ENCODE measurements around the gene BIK.
"Not testable (repeated sequence)": the region's sequence is repeated elsewhere in the genome, so short reads cannot be mapped to it uniquely, and the experiment has no call there.

Gene BIK

DNA sequence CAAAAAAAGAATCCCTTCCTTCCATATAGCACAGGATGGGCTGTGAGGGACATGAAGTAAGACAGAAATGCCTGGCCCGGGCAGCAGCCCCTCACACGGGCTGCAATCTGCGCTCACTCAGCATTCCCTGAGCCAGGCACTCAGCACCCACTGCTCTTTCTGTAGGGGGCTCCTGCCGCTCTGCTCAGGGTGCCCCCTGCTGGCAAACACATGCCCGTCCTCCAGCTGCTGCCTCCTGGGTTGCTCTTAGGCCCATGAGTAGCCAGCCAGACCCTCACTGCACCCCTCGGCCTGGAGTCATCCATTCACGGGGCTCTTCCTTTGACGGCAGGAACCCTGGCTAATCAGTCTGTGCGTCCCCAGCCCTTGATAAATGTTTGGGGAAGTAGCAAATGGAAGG, 25.7 kb downstream of the BIK start:
- no peak for DNase-seq (ENCODE audit: low read depth, low spot score)

DNA sequence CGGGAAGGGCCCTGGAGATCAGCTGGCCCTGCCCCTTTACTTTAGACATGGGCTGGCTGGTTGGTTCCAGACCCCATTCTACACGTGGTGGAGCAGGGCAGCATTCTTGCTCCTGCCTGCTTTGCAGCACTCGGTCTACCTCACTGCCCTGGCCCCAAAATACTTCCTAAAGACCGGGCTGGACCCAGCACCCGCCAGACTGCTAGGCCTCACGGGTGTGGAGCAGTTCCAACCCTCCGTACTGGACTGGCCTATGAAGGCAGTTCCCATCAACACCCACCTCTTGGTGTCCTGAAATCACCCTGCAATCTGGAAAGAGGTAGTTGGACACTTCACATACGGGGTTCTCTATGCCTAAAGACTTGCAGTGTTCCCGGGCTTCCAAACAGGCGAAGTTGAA, 26.3 kb downstream of the BIK start:
- no peak for DNase-seq (ENCODE audit: low read depth, low spot score)

DNA sequence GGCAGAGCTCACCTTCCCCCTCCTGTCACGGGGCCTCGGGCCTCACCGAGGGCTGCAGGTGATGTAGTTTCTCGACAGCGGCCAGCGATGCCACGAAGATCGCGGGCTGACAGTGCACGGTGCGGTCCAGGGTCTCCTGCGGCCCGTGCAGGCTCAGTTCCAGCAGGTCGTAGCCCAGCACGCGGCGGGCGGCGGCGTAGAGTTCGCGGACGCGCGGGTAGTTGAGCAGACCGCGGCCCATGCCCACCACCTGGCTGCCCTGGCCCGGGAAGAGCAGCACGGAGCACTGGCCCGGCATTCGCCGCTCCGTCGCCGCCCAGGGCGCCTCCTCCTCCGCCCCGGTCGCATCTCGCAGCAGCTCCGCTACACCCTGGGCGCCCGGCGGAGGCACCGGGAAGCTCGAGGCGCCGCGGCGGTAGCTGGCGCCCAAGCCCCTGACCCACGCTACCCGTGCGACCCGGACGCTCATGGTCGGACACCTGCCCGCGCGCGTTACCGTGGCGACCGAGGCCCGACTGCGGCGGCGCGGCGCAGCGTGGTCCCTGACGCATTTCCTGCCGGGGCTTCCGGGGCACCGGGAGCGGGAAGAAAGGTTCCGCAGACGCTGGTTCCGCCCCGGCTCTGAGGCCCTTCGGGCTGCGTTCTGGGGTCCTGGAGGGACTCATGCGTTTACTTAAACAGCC, 32.5 kb downstream of the BIK start, which contains the start of gene MCAT:
Gene MCAT (minus strand): TSS at position 519 of the 683 bp plus-strand sequence. CDS start 50 bp downstream, at position 469.
- peak; percentile 54 for DNase-seq (ENCODE audit: low read depth, low spot score)

DNA sequence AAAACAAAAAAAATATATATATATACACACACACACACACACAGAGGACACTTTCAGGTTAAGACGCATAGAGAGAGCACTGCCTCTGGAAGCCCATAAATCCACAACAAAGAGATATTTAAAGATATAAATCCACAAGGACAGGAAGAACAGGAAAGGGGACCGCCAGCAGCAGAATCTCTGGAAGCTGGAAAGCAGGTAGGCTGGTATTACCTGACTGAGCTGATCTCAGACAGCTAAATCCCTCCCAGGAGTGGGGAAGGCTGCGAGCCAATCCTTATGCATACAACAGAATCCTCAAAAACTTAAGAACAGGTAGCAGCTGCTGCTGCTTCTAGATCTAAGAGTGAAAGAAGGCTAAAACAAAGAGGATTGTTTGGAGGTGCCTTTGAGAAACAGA, 34.4 kb downstream of the BIK start:
- DNase-seq (ENCODE audit: low read depth, low spot score), result no peak

DNA sequence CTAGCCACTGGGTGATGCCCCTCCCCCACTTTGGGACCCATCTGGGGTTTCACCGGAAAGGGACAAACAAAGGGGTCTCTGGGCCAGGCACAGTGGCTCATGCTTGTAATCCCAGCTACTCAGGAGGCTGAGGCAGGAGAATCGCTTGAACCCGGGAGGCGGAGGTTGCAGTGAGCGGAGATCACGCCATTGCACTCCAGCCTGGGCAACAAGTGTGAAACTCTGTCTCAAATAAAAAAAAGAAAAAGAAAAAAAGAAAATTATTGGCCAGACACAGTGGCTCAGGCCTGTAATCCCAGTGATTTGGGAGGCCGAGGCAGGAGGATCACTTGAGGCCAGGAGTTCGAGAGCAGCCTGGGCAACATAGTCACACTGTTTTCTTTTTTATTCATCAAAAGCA, 34.8 kb downstream of the BIK start:
- not testable (repeated sequence) for DNase-seq (ENCODE audit: low read depth, low spot score)

DNA sequence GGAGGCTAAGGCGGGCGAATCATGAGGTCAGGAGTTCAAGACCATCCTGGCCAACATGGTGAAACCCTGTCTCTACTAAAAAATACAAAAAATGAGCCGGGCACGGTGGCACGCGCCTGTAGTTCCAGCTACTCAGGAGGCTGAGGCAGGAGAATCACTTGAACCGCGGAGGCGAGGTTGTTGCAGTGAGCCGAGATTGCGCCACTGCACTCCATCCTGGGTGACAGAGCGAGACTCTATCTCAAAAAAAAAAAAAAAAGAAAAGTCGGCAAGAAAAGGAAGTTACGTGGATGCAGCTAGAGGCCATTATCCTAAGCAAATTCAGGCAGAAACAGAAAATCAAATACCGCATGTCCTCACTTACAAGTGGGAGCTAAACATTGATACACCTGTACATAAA, 35.8 kb downstream of the BIK start:
- not testable (repeated sequence) for DNase-seq (ENCODE audit: low read depth, low spot score)

DNA sequence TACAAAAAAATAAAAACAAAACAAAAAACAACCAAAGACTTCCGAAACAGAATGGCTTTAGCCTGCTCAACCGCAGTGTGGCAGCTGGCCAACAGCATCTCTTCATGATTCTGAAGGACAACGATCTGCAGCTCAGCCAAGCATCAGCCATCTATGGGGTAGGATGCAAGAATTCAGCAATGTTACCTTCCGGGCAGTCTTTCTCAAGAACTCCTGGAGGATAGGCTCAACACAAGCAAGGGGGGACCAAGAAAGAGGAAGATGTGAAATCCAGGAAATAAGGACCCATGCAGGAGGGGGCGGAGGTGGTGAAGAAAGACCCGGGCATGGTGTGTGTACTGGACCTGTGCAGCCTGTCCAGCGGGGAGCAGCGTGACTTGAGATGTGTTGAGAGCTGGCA, 37.3 kb downstream of the BIK start:
- no peak for DNase-seq (ENCODE audit: low read depth, low spot score)

DNA sequence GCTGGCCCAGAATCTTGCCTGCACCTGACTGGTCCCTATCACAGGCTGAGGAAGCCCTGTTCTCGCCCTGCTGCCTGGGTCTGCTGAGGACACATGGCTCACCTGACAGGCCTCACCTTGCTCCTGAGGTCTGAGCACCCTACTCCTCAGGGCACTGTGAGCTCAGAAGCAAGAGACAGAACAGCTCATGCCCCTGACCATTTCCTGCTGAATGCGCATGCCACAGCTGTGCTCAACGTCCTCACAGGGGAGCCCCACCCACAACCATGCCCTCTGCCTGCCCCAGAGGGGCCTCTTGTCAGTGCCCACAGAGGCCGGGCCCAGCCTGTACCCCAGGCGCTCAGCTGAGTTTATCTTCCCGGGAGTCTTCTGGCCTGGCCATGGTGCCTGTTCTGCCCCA, 38.0 kb downstream of the BIK start:
- DNase-seq (ENCODE audit: low read depth, low spot score), result no peak

DNA sequence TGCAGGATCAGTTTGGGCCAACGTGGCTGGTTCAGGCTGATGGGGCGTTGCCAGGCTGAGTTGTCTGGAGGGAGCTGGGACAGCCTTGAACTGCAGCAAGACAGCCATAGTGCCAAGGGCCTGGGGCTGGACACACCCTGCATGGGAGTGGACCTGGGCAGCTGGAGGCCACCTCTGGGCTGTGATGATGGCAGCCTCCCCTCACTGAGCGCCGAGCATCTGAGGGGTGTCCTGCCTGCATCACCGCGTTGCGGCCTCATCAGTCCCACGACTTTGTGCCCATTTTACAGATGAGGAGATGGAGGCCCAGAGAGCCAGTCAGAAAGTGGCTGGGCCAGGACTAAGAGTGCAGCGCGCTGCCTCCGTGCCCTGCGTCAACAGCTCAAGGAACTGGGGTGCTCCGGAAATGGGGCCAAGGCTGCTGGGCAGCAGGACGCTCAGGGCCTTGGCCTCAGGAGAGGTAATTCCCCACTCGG, 40.2 kb downstream of the BIK start:
- no peak for DNase-seq (ENCODE audit: low read depth, low spot score)

DNA sequence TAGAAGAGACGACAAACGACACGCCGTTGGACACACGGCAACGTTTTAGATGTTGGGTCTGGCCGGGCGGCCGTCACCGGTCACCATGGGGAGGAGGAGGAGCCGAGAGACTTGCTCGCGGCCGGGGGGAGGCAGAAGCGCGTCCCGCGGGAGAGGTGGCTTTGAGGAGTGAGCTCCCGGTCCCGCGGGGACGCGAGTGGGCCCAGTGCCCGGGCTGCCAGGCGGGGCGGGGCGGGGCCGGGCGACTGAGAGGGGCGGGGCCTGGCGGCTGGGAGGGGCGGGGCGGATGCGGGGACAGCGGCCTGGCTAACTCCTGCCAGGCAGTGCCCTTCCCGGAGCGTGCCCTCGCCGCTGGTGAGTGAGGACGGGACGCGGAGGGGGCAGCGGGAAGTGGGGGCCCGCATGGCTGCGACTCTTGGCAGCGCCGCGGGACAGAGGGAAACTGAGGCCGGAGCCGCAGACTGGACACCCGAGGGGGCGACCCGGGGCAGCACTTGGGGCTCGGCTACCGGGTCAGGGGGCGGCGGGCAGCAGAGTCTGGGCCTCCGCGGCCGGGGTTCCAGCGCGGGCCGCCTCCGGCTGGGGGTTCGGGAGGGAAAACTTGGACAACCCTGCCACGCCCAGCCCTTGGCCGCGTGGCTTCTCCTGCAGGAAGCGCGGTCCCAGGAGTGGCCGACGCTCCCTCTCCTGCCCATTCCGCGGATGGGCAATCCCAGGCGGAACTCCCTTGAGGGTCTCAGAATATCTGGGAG, 40.9 kb downstream of the BIK start, which contains the start of gene TSPO:
Gene TSPO (plus strand): TSS at position 309 of the 752 bp plus-strand sequence. CDS start 7,680 bp downstream, outside the sequence.
- DNase-seq (ENCODE audit: low read depth, low spot score), result no peak

DNA sequence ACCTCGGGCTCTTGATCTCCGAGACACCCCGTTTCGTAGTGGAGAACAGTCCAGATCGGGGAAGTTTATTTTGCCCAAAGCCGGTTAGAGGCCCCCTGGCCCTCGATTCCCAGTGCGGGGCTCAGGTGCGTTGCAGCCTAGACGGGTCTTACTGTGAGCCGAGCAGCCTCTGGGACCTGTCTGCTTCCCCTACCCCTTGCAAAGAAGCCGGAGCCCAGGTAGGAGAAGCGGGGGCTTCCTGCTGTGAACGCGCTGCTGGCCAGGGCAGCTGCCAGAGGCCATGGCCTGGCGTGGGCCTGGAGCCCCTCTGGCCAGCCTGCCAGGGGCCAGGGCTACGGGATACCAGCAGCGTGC, 41.4 kb downstream of the BIK start:
- DNase-seq (ENCODE audit: low read depth, low spot score), result no peak

DNA sequence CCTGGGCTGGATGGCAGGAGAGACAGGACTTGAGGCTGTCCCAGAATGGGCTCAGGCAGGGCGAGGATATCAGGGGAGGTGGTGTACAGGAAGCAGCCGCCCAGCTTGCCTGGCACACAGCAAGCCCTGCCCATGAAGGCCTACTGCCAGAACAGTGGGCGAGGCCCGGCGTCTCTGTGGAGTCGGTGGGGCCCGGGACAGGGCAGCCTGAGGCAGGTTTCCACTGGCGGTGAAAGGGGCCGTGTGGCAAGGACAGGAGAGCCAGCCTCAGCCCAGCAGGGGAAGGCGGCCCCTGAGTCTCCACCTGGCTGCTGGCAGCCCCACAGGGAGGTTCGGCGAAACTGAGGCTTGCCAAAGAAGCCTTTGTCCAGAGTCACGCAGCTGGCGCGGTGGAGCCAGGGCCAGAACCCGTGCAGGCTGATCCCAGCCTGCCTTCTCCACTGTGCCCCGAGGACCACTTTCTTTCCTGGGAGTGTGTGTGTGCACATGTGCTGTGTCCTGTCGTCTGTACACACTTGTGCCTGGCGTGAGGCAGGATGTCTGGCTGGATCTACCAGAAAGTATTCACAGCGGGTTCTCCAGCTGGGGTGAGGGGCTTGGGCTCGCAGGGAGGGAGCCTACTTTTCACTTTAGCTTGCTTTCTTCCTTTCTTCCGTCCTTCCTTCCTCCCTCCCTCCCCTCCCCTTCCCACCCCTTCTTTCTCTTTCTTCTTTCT, 42.0 kb downstream of the BIK start:
- no peak for DNase-seq (ENCODE audit: low read depth, low spot score)

DNA sequence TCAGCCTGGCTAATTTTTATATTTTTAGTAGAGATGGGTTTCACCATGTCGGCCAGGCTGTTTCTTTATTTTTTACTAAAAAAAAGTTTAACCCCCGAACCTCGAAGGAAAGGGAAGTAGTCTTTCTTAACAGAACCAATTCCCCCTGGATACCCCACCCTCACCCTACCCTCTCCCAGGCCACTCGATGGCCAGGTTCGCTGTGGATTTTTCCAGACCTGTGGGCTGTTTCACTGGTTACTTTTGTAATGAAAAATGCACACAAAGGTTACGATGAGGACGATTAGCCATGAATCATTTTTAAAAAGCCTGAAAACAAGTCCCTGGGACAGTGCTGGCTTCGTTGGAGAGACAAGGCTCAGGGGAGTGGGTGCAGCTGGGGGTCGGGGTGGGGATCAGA, 43.3 kb downstream of the BIK start:
- DNase-seq (ENCODE audit: low read depth, low spot score), result no peak

DNA sequence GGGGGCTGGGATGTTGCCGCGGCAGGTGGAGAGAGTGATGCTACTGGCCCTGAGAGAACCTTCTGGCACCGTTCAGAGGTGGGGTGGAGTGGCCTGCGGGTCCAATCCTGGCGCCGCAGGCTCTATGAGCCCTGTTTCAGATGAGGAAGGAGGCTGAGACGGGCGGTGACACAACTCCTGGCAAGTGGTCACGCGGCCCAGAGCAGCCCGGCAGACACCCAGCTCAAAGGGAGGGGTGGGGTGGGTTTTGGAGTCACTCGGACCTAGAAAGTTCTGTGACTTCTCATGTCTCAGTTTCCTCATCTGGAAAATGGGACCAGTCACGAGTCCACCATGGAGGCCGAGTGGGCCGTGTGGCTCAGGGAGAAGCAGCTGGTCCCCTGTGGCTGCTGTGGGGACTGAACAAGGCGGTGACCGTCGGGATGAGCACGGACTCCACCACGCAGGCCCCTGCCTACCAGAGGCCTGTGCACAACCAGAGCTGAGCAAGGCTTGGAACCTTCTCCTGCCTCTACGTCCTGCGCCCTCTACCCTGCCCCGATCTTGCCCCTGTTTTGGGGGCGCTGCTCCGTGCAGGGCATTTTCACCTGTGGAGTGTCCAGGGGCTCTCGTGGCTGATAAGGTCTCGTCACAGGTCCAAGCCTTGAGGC, 44.5 kb downstream of the BIK start:
- DNase-seq (ENCODE audit: low read depth, low spot score), result no peak

DNA sequence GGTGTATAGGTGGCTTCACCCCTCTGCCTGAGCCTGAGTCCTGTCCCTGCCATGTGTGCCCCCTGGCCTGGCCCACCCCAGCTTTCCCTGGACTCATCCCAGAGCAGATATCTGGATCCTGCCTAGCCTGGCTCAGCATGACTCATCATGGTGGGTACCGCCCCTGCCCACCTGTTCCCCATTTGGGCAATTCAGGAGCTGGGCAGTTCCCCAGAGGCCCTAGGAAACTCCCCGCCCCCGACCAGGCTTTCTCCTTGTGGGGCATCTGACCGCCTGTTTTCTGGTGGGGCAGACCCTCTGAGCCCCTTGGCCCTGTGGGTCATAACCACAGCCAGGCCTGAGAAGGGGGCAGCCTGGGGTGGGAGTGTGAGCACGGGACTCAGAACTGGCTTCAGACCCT, 45.2 kb downstream of the BIK start:
- no peak for DNase-seq (ENCODE audit: low read depth, low spot score)

DNA sequence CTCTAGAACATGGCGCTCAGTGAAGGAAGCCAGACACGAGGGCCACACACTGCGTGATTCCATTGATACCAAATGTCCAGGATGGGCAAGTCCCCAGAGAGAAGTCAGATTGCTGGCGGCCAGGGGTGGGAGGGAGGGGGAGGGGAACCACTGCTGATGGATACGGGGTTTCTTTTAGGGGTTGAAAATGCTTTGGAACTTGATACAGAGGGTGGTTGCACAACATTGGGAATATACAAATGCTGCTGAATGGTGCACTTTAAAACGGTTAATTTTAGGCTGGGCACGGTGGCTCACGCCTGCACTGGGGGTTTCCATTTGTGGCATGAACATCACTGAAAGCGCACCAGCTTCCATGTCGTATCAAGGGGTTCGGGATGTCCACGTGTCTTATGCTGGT, 45.9 kb downstream of the BIK start:
- DNase-seq (ENCODE audit: low read depth, low spot score), result no peak

DNA sequence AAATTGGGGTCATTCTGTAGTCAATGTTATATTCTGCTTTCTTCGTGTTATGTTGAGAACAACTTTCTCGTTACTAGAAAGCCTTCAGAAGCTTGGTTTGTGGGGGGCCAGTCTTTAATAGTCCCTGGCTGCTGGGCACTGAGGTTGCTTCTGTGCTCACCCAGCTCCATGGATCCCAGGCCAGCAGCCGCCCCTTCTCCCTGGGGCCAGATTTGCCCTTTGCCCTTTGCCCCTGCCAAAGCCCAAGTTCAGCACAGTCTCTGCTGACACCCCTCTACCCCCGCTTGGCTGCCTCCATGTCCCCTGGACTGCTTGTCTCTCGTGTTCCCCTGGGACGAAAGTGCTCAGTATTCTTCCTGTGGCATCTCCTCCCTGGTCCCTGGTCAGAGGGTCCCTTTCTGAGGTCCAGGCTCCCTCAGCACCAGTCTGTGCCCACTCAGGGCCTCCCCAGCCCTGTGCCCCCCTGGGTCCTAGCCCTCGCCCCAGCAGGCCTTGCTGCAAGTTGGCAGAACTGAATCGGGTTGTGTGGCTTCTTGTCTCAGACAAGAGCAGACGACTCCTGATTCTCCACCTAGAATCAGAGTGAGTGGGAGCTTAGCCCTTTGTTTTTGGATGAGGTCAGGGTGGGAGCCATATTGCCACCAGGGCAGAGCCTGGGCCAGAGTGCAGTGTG, 47.5 kb downstream of the BIK start:
- no peak for DNase-seq (ENCODE audit: low read depth, low spot score)

DNA sequence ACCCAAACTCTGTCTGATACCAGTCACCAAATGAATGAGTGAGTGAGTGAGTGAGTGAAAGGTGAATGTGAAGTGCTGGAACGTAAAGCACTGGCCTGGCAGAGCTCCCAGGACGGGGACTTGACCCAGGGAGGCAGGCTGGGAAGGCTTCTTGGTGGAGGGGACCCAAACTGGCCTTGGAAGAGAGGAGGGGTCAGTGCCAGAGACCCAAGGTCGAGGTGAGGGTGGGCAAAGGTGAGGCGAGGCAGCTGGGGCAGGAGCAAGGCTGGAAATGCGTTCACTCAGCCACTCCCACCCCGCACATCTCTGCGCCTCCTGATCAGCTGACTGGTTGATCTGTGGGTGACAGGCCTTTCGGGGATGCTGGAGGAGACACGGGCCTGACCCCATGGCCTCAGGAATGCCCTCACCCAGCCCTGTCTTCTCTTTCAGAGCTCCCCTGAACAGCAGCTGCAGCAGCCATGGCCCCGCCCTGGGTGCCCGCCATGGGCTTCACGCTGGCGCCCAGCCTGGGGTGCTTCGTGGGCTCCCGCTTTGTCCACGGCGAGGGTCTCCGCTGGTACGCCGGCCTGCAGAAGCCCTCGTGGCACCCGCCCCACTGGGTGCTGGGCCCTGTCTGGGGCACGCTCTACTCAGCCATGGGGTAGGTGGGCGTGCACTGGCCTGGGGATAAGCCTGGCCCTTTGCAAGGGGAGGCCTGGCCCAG, 48.4 kb downstream of the BIK start:
- DNase-seq (ENCODE audit: low read depth, low spot score), result no peak

DNA sequence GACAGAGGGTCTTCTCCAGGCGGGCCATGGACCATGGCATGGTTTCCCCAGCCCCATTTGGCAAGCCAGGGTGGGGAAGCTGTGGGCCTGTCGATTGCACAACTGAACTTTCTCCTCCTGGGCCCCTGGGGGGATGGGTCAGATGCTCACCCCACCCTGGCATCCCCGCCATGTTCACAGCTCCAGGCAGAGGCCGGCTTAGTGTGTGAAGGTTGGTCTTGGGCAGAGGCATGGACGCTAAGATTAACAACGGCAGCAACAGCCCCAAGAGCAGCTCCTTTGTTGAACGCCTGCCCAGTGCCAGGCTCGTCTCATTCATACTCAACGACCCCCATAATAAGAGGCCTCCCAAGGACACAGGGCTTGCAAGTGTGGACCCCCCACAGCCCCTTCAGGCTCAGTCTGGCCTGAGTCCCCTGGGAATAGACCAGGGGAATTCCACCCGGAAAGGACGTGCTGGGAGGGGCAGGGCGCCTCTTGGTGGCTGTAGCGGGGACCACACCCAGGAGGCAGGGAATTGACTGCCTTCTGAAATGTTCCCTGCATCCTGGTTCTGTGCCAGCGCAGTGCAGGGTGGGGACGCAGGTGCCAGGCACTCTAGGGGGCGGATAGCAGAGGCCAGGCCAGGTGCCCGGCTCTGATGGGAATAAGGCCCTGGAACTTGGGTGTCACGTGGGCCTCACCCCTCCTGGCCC, 49.1 kb downstream of the BIK start:
- no peak for DNase-seq (ENCODE audit: low read depth, low spot score)

DNA sequence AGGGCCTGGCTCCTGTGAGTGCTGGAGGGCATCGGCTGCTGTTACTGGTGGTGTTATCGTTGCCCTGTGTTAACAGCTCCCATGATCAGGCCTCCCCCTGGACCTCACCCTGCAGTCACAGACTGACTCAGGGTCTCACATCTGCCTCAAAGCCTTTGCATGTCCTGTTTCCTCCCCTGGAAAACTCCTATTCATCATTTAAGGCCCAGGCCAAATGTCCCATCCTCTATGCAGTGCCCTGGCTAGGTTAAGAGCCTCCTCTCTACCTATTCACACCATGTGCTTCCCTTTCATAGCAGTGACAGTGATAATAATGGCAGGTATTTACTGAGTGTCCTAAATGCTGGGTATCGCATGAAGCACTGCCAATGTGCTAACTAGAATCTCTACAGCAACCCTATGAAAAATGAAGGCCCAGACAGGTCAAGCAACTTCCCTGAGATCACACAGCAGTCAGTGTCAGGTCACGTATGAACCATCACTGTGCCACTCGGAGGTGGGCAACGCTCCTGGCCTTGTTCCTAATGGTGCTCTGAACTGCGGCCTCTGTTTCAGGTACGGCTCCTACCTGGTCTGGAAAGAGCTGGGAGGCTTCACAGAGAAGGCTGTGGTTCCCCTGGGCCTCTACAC, 50.1 kb downstream of the BIK start:
- DNase-seq (ENCODE audit: low read depth, low spot score), result no peak

Measured in activated naive CD8-positive, alpha-beta T cell treated with anti-CD3 and anti-CD28 coated beads, Interleukin-2, amount 50 U/mL, for 16 hours (primary cell).